Esophagus squamous epithelium (tissue), 4 donors: Measurements from ENCODE around the gene TOP2B.

Experiments used
- POLR2A ChIP-seq, 4 donors: fragments of 450-650 bp; IDR thresholded peaks; one replicate each; pipeline ENCODE4 v1.6.1; 2017; ENCODE audit warnings: antibody characterized with exemption in 4 of 4, mild to moderate bottlenecking in 4 of 4, moderate library complexity in 3 of 4
- TF ChIP-seq, protein P1 (sequence below), 6 experiments: fragments of 450-650 bp in 4 of 6; fragments of 200-600 bp in 2 of 6; sonication (generic) in 2 of 6; IDR thresholded peaks; one replicate each; pipeline ENCODE4 v1.5.1; 2016 to 2019; ENCODE audit warnings: antibody characterized with exemption in 6 of 6, mild to moderate bottlenecking in 4 of 6, moderate library complexity in 4 of 6

DNA sequence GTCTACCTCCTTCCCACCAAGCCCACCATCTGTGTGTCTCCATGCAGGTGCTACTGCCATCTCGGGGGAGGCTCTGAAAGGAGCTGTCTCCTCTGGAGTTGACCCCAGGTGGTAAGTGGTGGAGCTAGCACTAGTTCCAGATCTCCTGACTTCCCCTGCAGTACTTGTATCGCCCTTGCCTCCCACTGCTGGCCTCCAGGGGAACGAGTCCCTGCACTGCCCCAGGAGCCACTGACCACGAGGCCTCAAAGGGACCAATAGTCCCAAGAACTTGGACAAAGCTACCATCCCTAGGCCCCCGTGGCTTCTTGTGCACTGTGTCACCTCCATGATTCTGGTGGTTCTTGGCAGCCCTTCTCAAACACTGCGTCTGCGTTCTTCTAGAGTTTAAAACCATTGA is 98.9 kb downstream of the TOP2B start:
- no peak for TF ChIP-seq POLR2A (IDR thresholded peaks at IDR 0.05)
- TF ChIP-seq, protein P1, sequence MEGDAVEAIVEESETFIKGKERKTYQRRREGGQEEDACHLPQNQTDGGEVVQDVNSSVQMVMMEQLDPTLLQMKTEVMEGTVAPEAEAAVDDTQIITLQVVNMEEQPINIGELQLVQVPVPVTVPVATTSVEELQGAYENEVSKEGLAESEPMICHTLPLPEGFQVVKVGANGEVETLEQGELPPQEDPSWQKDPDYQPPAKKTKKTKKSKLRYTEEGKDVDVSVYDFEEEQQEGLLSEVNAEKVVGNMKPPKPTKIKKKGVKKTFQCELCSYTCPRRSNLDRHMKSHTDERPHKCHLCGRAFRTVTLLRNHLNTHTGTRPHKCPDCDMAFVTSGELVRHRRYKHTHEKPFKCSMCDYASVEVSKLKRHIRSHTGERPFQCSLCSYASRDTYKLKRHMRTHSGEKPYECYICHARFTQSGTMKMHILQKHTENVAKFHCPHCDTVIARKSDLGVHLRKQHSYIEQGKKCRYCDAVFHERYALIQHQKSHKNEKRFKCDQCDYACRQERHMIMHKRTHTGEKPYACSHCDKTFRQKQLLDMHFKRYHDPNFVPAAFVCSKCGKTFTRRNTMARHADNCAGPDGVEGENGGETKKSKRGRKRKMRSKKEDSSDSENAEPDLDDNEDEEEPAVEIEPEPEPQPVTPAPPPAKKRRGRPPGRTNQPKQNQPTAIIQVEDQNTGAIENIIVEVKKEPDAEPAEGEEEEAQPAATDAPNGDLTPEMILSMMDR (IDR thresholded peaks at IDR 0.05) = no peak
